ENCODE measurements around the gene CD2. TPM values are rescaled to one million over a fixed set of nuclear protein-coding genes. Genes with fewer than 3 reads are reported as not detected.
A peak's percentile ranks its signal among the peaks of the same experiment; 100 is the strongest.

Gene CD2
- total RNA-seq, 2 experiments from 2014 or later = 150 to 151 TPM

GRCh38 chr1:116772648-116773045 is 18.4 kb downstream of the CD2 start:
- ChIA-PET POLR2A (interaction anchor here (0.7 to 15.0 kb wide), 8 partner anchors 9 to 287 kb away, joined by 3 to 412 read pairs (median 62); partner anchors contain the start of genes CD2 and TTF2), CTCF (interaction anchor here (0.9 to 6.3 kb wide), 3 partner anchors 27 to 48 kb away, joined by 3 to 62 read pairs (median 4); no protein-coding TSS in a partner anchor)
- H3K27ac Mint-ChIP-seq = peak overlapping the region; percentile 99
- Histone ChIP-seq H3K4me1 (ENCODE audit: insufficient read depth, low read length) (peaks cover 43% of the 10 kb centered on the region), H3K9me3 (ENCODE audit: control insufficient read depth in 1 of 2, insufficient read depth in 1 of 2, low read length in 2 of 2) (peaks cover 0 to 4% of the 10 kb centered on the region in 2 experiments), H3K27ac (ENCODE audit: low read depth in 1 of 2, low read length in 2 of 2) (no peak overlapping the region), H3K4me3 (ENCODE audit: low read length) (no peak overlapping the region), H3K27me3 (ENCODE audit: control insufficient read depth in 1 of 2, insufficient read depth in 2 of 2, low read length in 2 of 2) (no peaks in the 10 kb centered on the region), H3K36me3 (ENCODE audit: insufficient read depth, low read length) (peaks cover 19% of the 10 kb centered on the region)
- no peak for ATAC-seq (ENCODE audit: poor library complexity)
- peaks cover 2% of the 10 kb centered on the region for H3K9me3 Mint-ChIP-seq
- H3K27me3 Mint-ChIP-seq = no peaks in the 10 kb centered on the region
- H3K4me1 Mint-ChIP-seq (ENCODE audit: low read depth) = peaks cover 82% of the 10 kb centered on the region
- intact Hi-C loops (cut with DNase I, micrococcal nuclease) = loop anchor here in 1 of 2 experiments (5.0 kb wide), 1 partner anchor 355 kb away; no protein-coding TSS in a partner anchor
- H3K36me3 Mint-ChIP-seq (ENCODE audit: low read depth) = peaks cover 23% of the 10 kb centered on the region
- TF ChIP-seq, protein P1, sequence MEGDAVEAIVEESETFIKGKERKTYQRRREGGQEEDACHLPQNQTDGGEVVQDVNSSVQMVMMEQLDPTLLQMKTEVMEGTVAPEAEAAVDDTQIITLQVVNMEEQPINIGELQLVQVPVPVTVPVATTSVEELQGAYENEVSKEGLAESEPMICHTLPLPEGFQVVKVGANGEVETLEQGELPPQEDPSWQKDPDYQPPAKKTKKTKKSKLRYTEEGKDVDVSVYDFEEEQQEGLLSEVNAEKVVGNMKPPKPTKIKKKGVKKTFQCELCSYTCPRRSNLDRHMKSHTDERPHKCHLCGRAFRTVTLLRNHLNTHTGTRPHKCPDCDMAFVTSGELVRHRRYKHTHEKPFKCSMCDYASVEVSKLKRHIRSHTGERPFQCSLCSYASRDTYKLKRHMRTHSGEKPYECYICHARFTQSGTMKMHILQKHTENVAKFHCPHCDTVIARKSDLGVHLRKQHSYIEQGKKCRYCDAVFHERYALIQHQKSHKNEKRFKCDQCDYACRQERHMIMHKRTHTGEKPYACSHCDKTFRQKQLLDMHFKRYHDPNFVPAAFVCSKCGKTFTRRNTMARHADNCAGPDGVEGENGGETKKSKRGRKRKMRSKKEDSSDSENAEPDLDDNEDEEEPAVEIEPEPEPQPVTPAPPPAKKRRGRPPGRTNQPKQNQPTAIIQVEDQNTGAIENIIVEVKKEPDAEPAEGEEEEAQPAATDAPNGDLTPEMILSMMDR (IDR thresholded peaks at IDR 0.05) = no peak
- DNase-seq = no peak
- peak overlapping the region; percentile 72 for H3K4me3 Mint-ChIP-seq

DNA sequence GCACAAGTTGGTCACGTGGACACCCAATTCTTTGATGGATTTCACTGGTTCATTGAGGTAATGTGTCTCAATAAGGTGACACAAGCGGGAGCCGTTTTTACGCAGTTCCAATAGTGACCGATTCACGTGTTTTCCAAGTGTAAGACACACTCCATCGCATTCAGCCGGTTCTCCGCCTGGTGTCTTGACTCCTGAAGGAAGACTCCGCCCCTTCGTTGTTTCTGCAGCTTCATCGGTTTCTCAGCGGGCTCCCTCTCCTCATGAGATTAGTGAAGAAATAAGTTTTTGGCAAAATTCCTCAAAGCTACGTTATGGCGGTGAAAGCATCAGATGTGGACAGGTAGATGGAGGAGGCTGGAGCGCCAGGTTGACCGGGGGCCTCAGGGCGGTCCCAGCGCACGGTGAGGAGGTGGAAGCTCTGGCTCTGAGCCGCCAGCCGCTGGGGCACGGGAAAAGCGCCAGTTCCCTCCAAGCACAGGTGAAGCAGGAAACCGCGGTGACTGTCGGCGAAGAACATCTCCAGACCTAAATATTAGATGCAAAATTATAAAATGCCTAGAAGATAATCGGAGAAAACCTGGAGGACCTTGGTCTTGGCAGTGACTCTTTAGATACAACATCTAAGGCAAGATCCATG is 21.0 kb downstream of the CD2 start:
- POLR2A ChIA-PET = interaction anchor here (0.6 to 15.0 kb wide), 7 partner anchors 9 to 37 kb away, joined by 3 to 412 read pairs (median 4); partner anchors contain the start of gene CD2
- Histone ChIP-seq H3K36me3 (ENCODE audit: insufficient read depth, low read length) (no peaks in the 10 kb centered on the region), H3K27me3 (ENCODE audit: control insufficient read depth in 1 of 2, insufficient read depth in 2 of 2, low read length in 2 of 2) (no peaks in the 10 kb centered on the region), H3K9me3 (ENCODE audit: control insufficient read depth in 1 of 2, insufficient read depth in 1 of 2, low read length in 2 of 2) (peaks cover 0 to 4% of the 10 kb centered on the region in 2 experiments), H3K4me3 (ENCODE audit: low read length) (peak overlapping the region; percentile 25), H3K27ac (ENCODE audit: low read depth in 1 of 2, low read length in 2 of 2) (no peak overlapping the region), H3K4me1 (ENCODE audit: insufficient read depth, low read length) (peaks cover 22% of the 10 kb centered on the region)
- peak; percentile 29 for ATAC-seq (ENCODE audit: poor library complexity)
- no peak for DNase-seq
- CTCF ChIA-PET = interaction anchor here (1.0 kb wide), 1 partner anchor 38 kb away, joined by 4 read pairs; no protein-coding TSS in a partner anchor
- Mint-ChIP-seq H3K27ac (peak overlapping the region; percentile 99), H3K36me3 (ENCODE audit: low read depth) (no peaks in the 10 kb centered on the region), H3K4me1 (ENCODE audit: low read depth) (peaks cover 67% of the 10 kb centered on the region), H3K27me3 (no peaks in the 10 kb centered on the region), H3K9me3 (peaks cover 2% of the 10 kb centered on the region), H3K4me3 (peak overlapping the region; percentile 89)
- intact Hi-C loops (cut with DNase I, micrococcal nuclease) = no loop called here
- TF ChIP-seq, protein P1 (IDR thresholded peaks at IDR 0.05) = no peak

GRCh38 chr1:116777831-116778830 is 23.9 kb downstream of the CD2 start:
- ChIA-PET POLR2A (interaction anchor here (0.7 to 1.8 kb wide), 8 partner anchors 8 to 38 kb away, joined by 3 to 10 read pairs (median 4); no protein-coding TSS in a partner anchor), CTCF (interaction anchor here (0.8 to 1.1 kb wide), 2 partner anchors 17 to 40 kb away, joined by 3 to 4 read pairs; no protein-coding TSS in a partner anchor)
- Histone ChIP-seq H3K36me3 (ENCODE audit: insufficient read depth, low read length) (no peaks in the 10 kb centered on the region), H3K27me3 (ENCODE audit: control insufficient read depth in 1 of 2, insufficient read depth in 2 of 2, low read length in 2 of 2) (no peaks in the 10 kb centered on the region), H3K27ac (ENCODE audit: low read depth in 1 of 2, low read length in 2 of 2) (no peak overlapping the region), H3K9me3 (ENCODE audit: control insufficient read depth in 1 of 2, insufficient read depth in 1 of 2, low read length in 2 of 2) (peaks cover 0 to 4% of the 10 kb centered on the region in 2 experiments), H3K4me3 (ENCODE audit: low read length) (no peak overlapping the region), H3K4me1 (ENCODE audit: insufficient read depth, low read length) (peaks cover 5% of the 10 kb centered on the region)
- intact Hi-C loops (cut with DNase I, micrococcal nuclease) = no loop called here
- Mint-ChIP-seq H3K4me3 (peak overlapping the region; percentile 17), H3K27me3 (no peaks in the 10 kb centered on the region), H3K4me1 (ENCODE audit: low read depth) (peaks cover 38% of the 10 kb centered on the region), H3K36me3 (ENCODE audit: low read depth) (no peaks in the 10 kb centered on the region), H3K9me3 (peaks cover 2% of the 10 kb centered on the region), H3K27ac (peak overlapping the region; percentile 16)
- TF ChIP-seq, protein P1 (IDR thresholded peaks at IDR 0.05) = no peak
- ATAC-seq (ENCODE audit: poor library complexity) = peak; percentile 42
- peak in 1 of 14 experiments; percentile 15 for DNase-seq
